HG02840 (cell line): Measurements from ENCODE around the gene MDM2.

Experiments used
- ATAC-seq: cut with Tn5 transposase; IDR thresholded peaks from one replicate; pipeline ENCODE4 v1.9.1; 2021; ENCODE audit warnings: mild to moderate bottlenecking, moderate library complexity, moderate number of reproducible peaks; ENCODE audit not compliant: unreplicated experiment, low FRiP score

MDM2 gene

GRCh38 chr12:68896881-68897540, 89.0 kb downstream of the MDM2 start:
- no peak for ATAC-seq

- ATAC-seq, result no peak
Observed at GRCh38 chr12:68899251-68899771, 91.3 kb downstream of the MDM2 start.

- ATAC-seq, result no peak
Observed at GRCh38 chr12:68900241-68900640, 92.3 kb downstream of the MDM2 start.
